HCT116 (cell line): ENCODE results near the gene PLCB1. TPM values are rescaled to one million over a fixed set of nuclear protein-coding genes. Genes with fewer than 3 reads are reported as not detected.

ENCODE experiments used
- ATAC-seq: fragments of 200-7000 bp; cut with Tn5 transposase; 2 replicates; pipeline ENCODE4 v1.9.1; 2020; ENCODE audit warnings: mild to moderate bottlenecking, moderate library complexity
- BruUV-seq: library from RNA; stranded (reverse); fragments of 400-500 nt; replicated peaks from 2 replicates; lab custom pipeline; 2021; lab: Mats Ljungman, UMichigan
- CTCF ChIA-PET: fragments of 300-600 bp; sonication (Branson Sonifier 250); formaldehyde crosslinking; loops from one replicate; lab custom pipeline; 2021; ENCODE audit warnings: antibody characterized with exemption; lab: Charles Lee
- POLR2A ChIA-PET: fragments of 300-600, 350-600 bp; sonication (Branson Sonifier 250); formaldehyde crosslinking; loops from one replicate; lab custom pipeline; 2021; ENCODE audit warnings: antibody characterized with exemption; lab: Charles Lee
- RAD21 ChIA-PET, 2 experiments: fragments of 300-600 bp; sonication (Branson Sonifier 250); formaldehyde crosslinking; loops; one replicate each; lab custom pipeline; 2023; ENCODE audit warnings: low total read pairs in 2 of 2; ENCODE audit not compliant: uncharacterized antibody in 2 of 2, unreplicated experiment in 2 of 2, low non-redundant PET in 1 of 2; lab: Charles Lee
- DNase-seq: peaks from one replicate; pipeline ENCODE4 v3.0.0-alpha.2; 2010; ENCODE audit warnings: low read depth, low spot score
- H2AFZ ChIP-seq: fragments of 200-600 bp; shearing (Covaris generic), sonication (generic); 2 replicates; pipeline ENCODE4 v1.6.1; 2017; ENCODE audit warnings: low read depth, mixed run types, mixed read lengths, antibody characterized with exemption, low read length; ENCODE audit not compliant: poor library complexity, severe bottlenecking
- H3K27ac ChIP-seq: 2 replicates; pipeline ENCODE4 v1.5.1; 2012; ENCODE audit warnings: low read depth, low read length
- H3K27me3 ChIP-seq: fragments of 200-600 bp; sonication (generic); 2 replicates; pipeline ENCODE4 v1.6.1; 2016; ENCODE audit warnings: mixed run types, low read length, mixed read lengths; ENCODE audit not compliant: insufficient read depth
- H3K36me3 ChIP-seq, 2 experiments: fragments of 200-500 bp in 1 of 2; fragments of 200-600 bp in 1 of 2; sonication (Bioruptor generic) in 1 of 2; sonication (generic) in 1 of 2; 2 replicates each; pipeline versions ENCODE4 v1.5.1 to v1.6.1; 2014 to 2016; ENCODE audit warnings: low read length in 2 of 2, inconsistent platforms in 1 of 2, mixed read lengths in 1 of 2, mixed run types in 1 of 2; ENCODE audit not compliant: insufficient read depth in 2 of 2, control insufficient read depth in 1 of 2
- H3K4me1 ChIP-seq, 2 experiments: fragments of 200-600 bp in 1 of 2; sonication (generic) in 1 of 2; 2 replicates each; pipeline versions ENCODE4 v1.5.1 to v1.6.1; 2012 to 2017; ENCODE audit warnings: low read length in 2 of 2, inconsistent platforms in 1 of 2, mild to moderate bottlenecking in 1 of 2, mixed read lengths in 1 of 2, mixed run types in 1 of 2, moderate library complexity in 1 of 2; ENCODE audit not compliant: insufficient read depth in 2 of 2, control insufficient read depth in 1 of 2
- H3K4me2 ChIP-seq: fragments of 200-600 bp; sonication (generic); 2 replicates; pipeline ENCODE4 v1.6.1; 2017; ENCODE audit warnings: mixed run types, low read length, mixed read lengths
- H3K4me3 ChIP-seq, 2 experiments: fragments of 200-600 bp in 1 of 2; sonication (generic) in 1 of 2; replicated peaks in 1 of 2; 2 replicates each; pipeline ENCODE4 v1.5.1; 2011 to 2016; ENCODE audit warnings: low read length in 2 of 2, control low read depth in 1 of 2, low read depth in 1 of 2, mild to moderate bottlenecking in 1 of 2, mixed read lengths in 1 of 2, mixed run types in 1 of 2
- H3K79me2 ChIP-seq: fragments of 200-600 bp; sonication (generic); 2 replicates; pipeline ENCODE4 v1.6.1; 2017; ENCODE audit warnings: mild to moderate bottlenecking, mixed run types, low read length, moderate library complexity, mixed read lengths; ENCODE audit not compliant: insufficient read depth
- H3K9ac ChIP-seq: fragments of 200-600 bp; sonication (generic); 2 replicates; pipeline ENCODE4 v1.6.1; 2016; ENCODE audit warnings: low read length, mixed read lengths
- H3K9me2 ChIP-seq: fragments of 200-600 bp; sonication (generic), shearing (Covaris generic); 2 replicates; pipeline ENCODE4 v1.6.1; 2017; ENCODE audit warnings: mixed run types, mild to moderate bottlenecking, moderate library complexity; ENCODE audit not compliant: insufficient read depth
- H3K9me3 ChIP-seq, 2 experiments: fragments of 200-500 bp in 1 of 2; fragments of 200-600 bp in 1 of 2; sonication (Bioruptor generic) in 1 of 2; sonication (generic) in 1 of 2; 2 replicates each; pipeline ENCODE4 v1.6.1; 2014 to 2017; ENCODE audit warnings: low read length in 2 of 2, mixed read lengths in 2 of 2, inconsistent platforms in 1 of 2, low read depth in 1 of 2, mild to moderate bottlenecking in 1 of 2, mixed run types in 1 of 2, moderate library complexity in 1 of 2; ENCODE audit not compliant: control insufficient read depth in 1 of 2, insufficient read depth in 1 of 2
- H4K20me1 ChIP-seq: fragments of 200-600 bp; sonication (generic), shearing (Covaris generic); 2 replicates; pipeline ENCODE4 v1.6.1; 2017; ENCODE audit warnings: mixed run types, mild to moderate bottlenecking, moderate library complexity; ENCODE audit not compliant: insufficient read depth
- CEBPB ChIP-seq: IDR thresholded peaks from 2 replicates; pipeline ENCODE4 v1.6.1; 2012; ENCODE audit warnings: low read depth
- EGR1 ChIP-seq: IDR thresholded peaks from 2 replicates; pipeline ENCODE4 v1.6.1; 2012; ENCODE audit warnings: low read depth
- FOSL1 ChIP-seq: IDR thresholded peaks from 2 replicates; pipeline ENCODE4 v1.6.1; 2012; ENCODE audit warnings: low read depth
- MAX ChIP-seq: IDR thresholded peaks from 2 replicates; pipeline ENCODE4 v1.6.1; 2012
- RAD21 ChIP-seq: IDR thresholded peaks from 2 replicates; pipeline ENCODE4 v1.6.1; 2012; ENCODE audit warnings: low read depth, mild to moderate bottlenecking
- ZNF274 ChIP-seq: fragments of 200-500 bp; sonication (Bioruptor generic); IDR thresholded peaks from 2 replicates; pipeline ENCODE4 v1.6.1; 2014; ENCODE audit warnings: mild to moderate bottlenecking, low read depth, low read length, inconsistent platforms
- intact Hi-C: fragments of 100-400 bp; cut with micrococcal nuclease; formaldehyde crosslinking; loops from 2 replicates; pipeline ENCODE4 v1.10.0; 2022
- total RNA-seq: library from RNA; stranded (reverse); gene quantifications from one replicate; pipeline ENCODE4 v1.2.1, GENCODE V29; 2021; ENCODE audit not compliant: unreplicated experiment

PLCB1 gene
- total RNA-seq, 1 experiment from 2014 or later = 15.8 TPM

DNA sequence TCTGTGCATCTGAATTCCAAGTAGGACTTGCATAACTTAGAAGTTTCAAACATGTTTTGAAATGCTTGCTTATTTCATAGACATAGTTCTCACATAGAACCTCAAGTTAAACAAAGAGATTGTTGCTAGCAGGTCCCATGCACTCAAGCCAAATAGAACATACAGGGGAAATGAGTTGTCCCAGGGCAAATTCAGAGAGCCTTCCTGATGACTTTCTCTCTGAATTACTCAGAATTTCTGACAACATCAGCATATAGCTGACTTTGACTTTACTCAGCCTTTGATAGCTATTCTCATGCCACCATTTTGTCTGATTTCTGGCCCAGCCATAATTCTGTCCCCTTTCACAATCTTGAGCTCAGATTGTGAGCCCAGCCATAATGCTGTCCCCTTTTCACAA lies 603.6 kb downstream of the PLCB1 start:
- no peaks in the 10 kb centered on the region for H3K9me3 ChIP-seq
- no peak for DNase-seq
- H3K36me3 ChIP-seq = no peaks in the 10 kb centered on the region
- no peak overlapping the region for H3K27ac ChIP-seq
- POLR2A ChIA-PET = no interaction called here
- intact Hi-C loops = no loop called here
- no peaks in the 10 kb centered on the region for H4K20me1 ChIP-seq
- H3K9me2 ChIP-seq = no peaks in the 10 kb centered on the region
- TF ChIP-seq EGR1 = no peak
- no peak for TF ChIP-seq CEBPB
- no peak for TF ChIP-seq ZNF274
- no peaks in the 10 kb centered on the region for H3K27me3 ChIP-seq
- no peak for ATAC-seq
- no TSS peak for BruUV-seq
- H3K9ac ChIP-seq = no peak overlapping the region
- no peak overlapping the region for H3K4me3 ChIP-seq
- H3K4me2 ChIP-seq = no peak overlapping the region
- H2AFZ ChIP-seq = no peak overlapping the region
- CTCF ChIA-PET = interaction anchor here (0.9 kb wide), 1 partner anchor 13 kb away, joined by 3 read pairs; no protein-coding TSS in a partner anchor
- RAD21 ChIA-PET = no interaction called here
- H3K4me1 ChIP-seq = no peaks in the 10 kb centered on the region
- H3K79me2 ChIP-seq = no peaks in the 10 kb centered on the region

DNA sequence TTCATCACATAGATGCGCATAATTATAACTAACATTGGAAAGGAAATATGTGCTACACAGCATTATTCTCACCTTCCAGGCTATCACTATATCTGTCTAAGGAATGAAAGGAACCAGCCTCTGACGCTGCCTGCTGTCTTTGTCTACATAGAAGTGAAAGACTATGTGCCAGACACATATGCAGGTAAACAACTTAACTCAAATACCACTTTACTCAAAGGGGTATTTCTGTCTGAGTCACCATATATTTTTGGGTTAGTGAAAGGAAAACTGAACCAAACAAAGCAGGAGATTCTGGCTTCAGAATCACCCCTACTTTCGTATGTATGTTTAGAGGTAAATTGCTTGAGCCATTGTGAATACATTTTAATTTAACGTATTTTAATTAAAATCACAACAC lies 608.2 kb downstream of the PLCB1 start:
- CTCF ChIA-PET = no interaction called here
- POLR2A ChIA-PET = no interaction called here
- no peak overlapping the region for H3K27ac ChIP-seq
- BruUV-seq = no TSS peak
- no peaks in the 10 kb centered on the region for H3K27me3 ChIP-seq
- no peak overlapping the region for H2AFZ ChIP-seq
- H3K4me1 ChIP-seq = no peaks in the 10 kb centered on the region
- ATAC-seq (no peak), DNase-seq (no peak)
- no peaks in the 10 kb centered on the region for H3K79me2 ChIP-seq
- intact Hi-C loops = no loop called here
- no peaks in the 10 kb centered on the region for H4K20me1 ChIP-seq
- H3K4me2 ChIP-seq = no peak overlapping the region
- no peaks in the 10 kb centered on the region for H3K9me3 ChIP-seq
- H3K36me3 ChIP-seq = no peaks in the 10 kb centered on the region
- H3K4me3 ChIP-seq = no peak overlapping the region
- H3K9ac ChIP-seq = no peak overlapping the region
- TF ChIP-seq FOSL1 (no peak), RAD21 (no peak), MAX (no peak), EGR1 (no peak)
- RAD21 ChIA-PET = no interaction called here
- H3K9me2 ChIP-seq = no peaks in the 10 kb centered on the region
